Measurements from ENCODE around the gene YPEL5. TPM values are rescaled to one million over a fixed set of nuclear protein-coding genes. Genes with fewer than 3 reads are reported as not detected.

YPEL5 gene
- total and polyA plus RNA-seq, 2 experiments from 2014 or later = 65.5 to 134 TPM

DNA sequence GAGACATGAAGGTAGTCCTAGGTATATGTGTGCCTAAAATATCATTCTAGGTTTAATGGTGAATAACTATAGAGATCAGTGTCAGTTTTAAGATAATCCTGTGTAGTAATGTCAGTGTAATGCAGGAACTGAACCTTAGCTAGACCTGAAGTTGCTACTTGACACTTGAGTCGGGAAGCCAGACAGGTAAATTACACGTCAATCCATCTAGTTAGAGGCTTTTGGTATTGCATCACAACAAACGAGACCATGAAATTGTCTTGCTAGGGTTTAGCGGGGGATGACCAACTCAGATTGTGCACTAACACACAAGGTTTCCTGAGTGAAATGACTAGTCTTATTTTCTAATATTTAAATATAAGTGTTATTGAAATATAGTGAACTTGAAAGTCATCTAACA, 2.0 kb downstream of the YPEL5 start:
- H3K4me1 ChIP-seq (ENCODE audit: low read depth) = peaks cover 39% of the 10 kb centered on the region
- H3K27me3 ChIP-seq = no peaks in the 10 kb centered on the region
- TF ChIP-seq, protein P1, sequence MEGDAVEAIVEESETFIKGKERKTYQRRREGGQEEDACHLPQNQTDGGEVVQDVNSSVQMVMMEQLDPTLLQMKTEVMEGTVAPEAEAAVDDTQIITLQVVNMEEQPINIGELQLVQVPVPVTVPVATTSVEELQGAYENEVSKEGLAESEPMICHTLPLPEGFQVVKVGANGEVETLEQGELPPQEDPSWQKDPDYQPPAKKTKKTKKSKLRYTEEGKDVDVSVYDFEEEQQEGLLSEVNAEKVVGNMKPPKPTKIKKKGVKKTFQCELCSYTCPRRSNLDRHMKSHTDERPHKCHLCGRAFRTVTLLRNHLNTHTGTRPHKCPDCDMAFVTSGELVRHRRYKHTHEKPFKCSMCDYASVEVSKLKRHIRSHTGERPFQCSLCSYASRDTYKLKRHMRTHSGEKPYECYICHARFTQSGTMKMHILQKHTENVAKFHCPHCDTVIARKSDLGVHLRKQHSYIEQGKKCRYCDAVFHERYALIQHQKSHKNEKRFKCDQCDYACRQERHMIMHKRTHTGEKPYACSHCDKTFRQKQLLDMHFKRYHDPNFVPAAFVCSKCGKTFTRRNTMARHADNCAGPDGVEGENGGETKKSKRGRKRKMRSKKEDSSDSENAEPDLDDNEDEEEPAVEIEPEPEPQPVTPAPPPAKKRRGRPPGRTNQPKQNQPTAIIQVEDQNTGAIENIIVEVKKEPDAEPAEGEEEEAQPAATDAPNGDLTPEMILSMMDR (IDR thresholded peaks at IDR 0.05; ENCODE audit: low read depth, low read length) = no peak
- no peak for DNase-seq (ENCODE audit: low read depth in 1 of 2, low spot score in 1 of 2)
- no peaks in the 10 kb centered on the region for H3K9me3 ChIP-seq (ENCODE audit: low read depth)
- H3K4me3 ChIP-seq = no peak overlapping the region
- peak overlapping the region; percentile 99 for H3K27ac ChIP-seq
- peaks cover 4% of the 10 kb centered on the region for H3K36me3 ChIP-seq

- Histone ChIP-seq H3K4me1 (ENCODE audit: low read depth) (peaks cover 39% of the 10 kb centered on the region), H3K36me3 (peaks cover 4% of the 10 kb centered on the region), H3K4me3 (peak overlapping the region; percentile 6), H3K9me3 (ENCODE audit: low read depth) (no peaks in the 10 kb centered on the region), H3K27ac (no peak overlapping the region), H3K27me3 (no peaks in the 10 kb centered on the region)
- TF ChIP-seq, protein P1 (IDR thresholded peaks at IDR 0.05; ENCODE audit: low read depth, low read length) = no peak
- DNase-seq (ENCODE audit: low read depth in 1 of 2, low spot score in 1 of 2) = peak; percentile 24 to 29
Observed at GRCh38 chr2:30149513-30149912, 2.7 kb downstream of the YPEL5 start.

DNA sequence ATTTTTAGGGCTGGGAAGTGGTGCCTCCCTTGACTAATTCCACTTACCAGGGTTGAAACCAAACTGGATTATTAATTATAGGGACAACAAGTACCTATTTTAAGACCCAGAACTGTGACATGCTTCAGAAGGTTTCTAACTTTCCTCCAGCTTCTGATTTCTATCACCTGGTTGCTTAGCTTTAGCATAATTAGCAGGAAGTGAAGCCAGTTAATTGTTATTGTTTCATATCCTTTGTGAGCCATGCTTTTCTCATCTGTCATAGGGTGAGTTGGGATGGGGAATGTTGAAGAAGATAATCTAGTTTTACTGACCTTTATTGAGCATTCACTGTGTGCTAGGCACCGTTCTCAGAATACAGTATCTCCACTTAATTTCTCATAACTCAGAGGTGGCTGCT, 3.2 kb downstream of the YPEL5 start:
- Histone ChIP-seq H3K27ac (no peak overlapping the region), H3K9me3 (ENCODE audit: low read depth) (no peaks in the 10 kb centered on the region), H3K4me3 (no peak overlapping the region)

GRCh38 chr2:30150786-30151185, 4.0 kb downstream of the YPEL5 start:
- Histone ChIP-seq H3K27ac (no peak overlapping the region), H3K36me3 (peaks cover 4% of the 10 kb centered on the region), H3K4me1 (ENCODE audit: low read depth) (peaks cover 39% of the 10 kb centered on the region), H3K4me3 (no peak overlapping the region), H3K27me3 (no peaks in the 10 kb centered on the region), H3K9me3 (ENCODE audit: low read depth) (no peaks in the 10 kb centered on the region)
- no peak for DNase-seq (ENCODE audit: low read depth in 1 of 2, low spot score in 1 of 2)
- TF ChIP-seq, protein P1 (IDR thresholded peaks at IDR 0.05; ENCODE audit: low read depth, low read length) = no peak

More for the DNA sequence above, 3.2 kb downstream of the YPEL5 start:
- DNase-seq (ENCODE audit: low read depth in 1 of 2, low spot score in 1 of 2) = no peak
- TF ChIP-seq, protein P1 (IDR thresholded peaks at IDR 0.05; ENCODE audit: low read depth, low read length) = no peak
- Histone ChIP-seq H3K27me3 (no peaks in the 10 kb centered on the region), H3K36me3 (peaks cover 4% of the 10 kb centered on the region), H3K4me1 (ENCODE audit: low read depth) (peaks cover 39% of the 10 kb centered on the region)

GRCh38 chr2:30152385-30152784, 5.6 kb downstream of the YPEL5 start:
- peaks cover 15% of the 10 kb centered on the region for H3K36me3 ChIP-seq
- H3K27me3 ChIP-seq = no peaks in the 10 kb centered on the region
- TF ChIP-seq, protein P1 (IDR thresholded peaks at IDR 0.05; ENCODE audit: low read depth, low read length) = no peak
- peaks cover 39% of the 10 kb centered on the region for H3K4me1 ChIP-seq (ENCODE audit: low read depth)
- no peak overlapping the region for H3K27ac ChIP-seq
- no peak for DNase-seq (ENCODE audit: low read depth in 1 of 2, low spot score in 1 of 2)
- no peak overlapping the region for H3K4me3 ChIP-seq
- H3K9me3 ChIP-seq (ENCODE audit: low read depth) = no peaks in the 10 kb centered on the region

DNA sequence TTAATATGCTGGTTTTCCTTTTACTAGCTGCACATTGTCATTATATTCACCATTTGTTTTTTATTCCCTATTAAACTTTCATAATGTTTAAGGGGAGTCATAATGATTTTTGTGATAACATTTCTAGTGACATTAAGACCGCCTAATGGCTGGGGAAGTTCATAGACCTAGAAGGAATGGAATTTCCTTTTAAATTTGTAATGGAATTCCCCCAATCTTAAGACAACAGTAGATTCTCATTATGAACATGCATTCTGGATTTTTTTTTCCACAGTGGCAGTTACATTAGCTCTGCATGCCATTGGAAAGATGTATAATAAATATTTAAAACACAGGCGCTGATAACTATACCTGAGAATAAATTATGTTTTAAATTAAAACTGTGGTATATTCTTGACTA, 8.4 kb downstream of the YPEL5 start:
- Histone ChIP-seq H3K36me3 (peaks cover 38% of the 10 kb centered on the region), H3K27me3 (no peaks in the 10 kb centered on the region), H3K9me3 (ENCODE audit: low read depth) (no peaks in the 10 kb centered on the region), H3K4me3 (no peak overlapping the region), H3K4me1 (ENCODE audit: low read depth) (peaks cover 18% of the 10 kb centered on the region), H3K27ac (no peak overlapping the region)
- TF ChIP-seq, protein P1 (IDR thresholded peaks at IDR 0.05; ENCODE audit: low read depth, low read length) = no peak
- no peak for DNase-seq (ENCODE audit: low read depth in 1 of 2, low spot score in 1 of 2)
